ENCODE data around the gene ZCCHC8.
"Not testable (repeated sequence)": the region's sequence is repeated elsewhere in the genome, so short reads cannot be mapped to it uniquely, and the experiment has no call there.

ZCCHC8 gene

GRCh38 chr12:122506393-122506938 lies 5.7 kb upstream of the ZCCHC8 start:
- DNase-seq: no peak

- DNase-seq: no peak
These were observed 4.8 kb upstream of the ZCCHC8 start for GRCh38 chr12:122505419-122506051.

GRCh38 chr12:122503783-122504590 lies 3.3 kb upstream of the ZCCHC8 start:
- DNase-seq: no peak

GRCh38 chr12:122503147-122503751 lies 2.5 kb upstream of the ZCCHC8 start:
- DNase-seq: no peak

- no peak for DNase-seq
These were observed 807 bp upstream of the ZCCHC8 start for GRCh38 chr12:122501489-122501989.

- DNase-seq: peak; percentile 17
These were observed 594 bp downstream of the ZCCHC8 start for GRCh38 chr12:122499991-122500684.

- DNase-seq: no peak
These were observed 5.5 kb downstream of the ZCCHC8 start for GRCh38 chr12:122495258-122495657.

DNA sequence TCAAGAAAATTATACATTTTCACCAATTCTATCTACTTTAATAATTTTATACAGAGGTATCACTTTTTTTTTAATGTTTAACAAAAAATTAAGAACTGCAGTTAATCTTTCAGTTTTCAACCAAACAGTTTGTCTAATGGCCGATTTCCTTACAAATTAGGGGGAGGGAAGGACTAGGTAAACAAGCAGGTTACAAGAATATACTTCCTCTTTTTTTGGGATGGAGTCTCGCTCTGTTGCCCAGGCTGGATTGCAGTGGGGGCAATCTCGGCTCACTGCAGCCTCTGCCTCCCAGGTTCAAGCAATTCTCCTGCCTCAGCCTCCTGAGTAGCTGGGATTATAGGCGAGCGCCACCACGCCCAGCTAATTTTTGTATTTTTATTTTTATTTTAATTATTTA lies 7.5 kb downstream of the ZCCHC8 start:
- not testable (repeated sequence) for DNase-seq

DNA sequence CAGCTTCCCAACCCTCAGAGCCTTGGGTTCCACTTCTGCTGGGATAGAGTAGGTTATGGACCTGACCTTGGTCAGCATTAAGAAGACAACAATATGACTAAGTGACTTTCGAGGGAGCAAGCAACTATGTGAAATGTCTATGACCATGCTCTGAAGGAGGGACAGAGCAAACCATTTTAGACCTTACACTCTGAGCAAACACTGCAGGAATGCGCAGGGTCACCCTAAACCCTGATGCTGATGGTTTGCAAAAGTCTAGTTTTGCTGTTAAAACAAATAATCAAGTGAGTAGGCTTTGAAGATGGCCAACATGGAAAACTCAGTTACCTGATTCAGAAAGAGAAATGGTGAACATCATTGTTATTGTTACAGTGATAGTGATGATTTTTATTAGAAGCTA lies 8.7 kb downstream of the ZCCHC8 start:
- no peak for DNase-seq

GRCh38 chr12:122489038-122489437 lies 11.7 kb downstream of the ZCCHC8 start:
- no peak for DNase-seq

DNA sequence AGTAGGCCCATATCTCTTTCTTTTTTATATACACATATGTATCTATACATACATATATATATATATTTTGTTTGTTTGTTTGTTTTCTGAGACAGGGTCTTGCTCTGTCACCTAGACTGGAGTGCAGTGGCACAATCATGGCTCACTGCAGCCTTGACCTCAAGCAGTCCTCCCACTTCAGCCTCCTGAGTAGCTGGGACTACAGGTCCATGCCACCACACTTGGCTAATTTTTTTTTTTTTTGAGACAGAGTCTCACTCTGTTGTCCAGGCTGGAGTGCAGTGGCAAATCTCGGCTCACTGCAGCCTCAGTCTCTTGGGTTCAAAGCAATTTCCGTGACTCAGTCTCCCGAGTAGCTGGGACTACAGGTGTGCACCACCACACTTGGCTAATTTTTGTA lies 12.9 kb downstream of the ZCCHC8 start:
- not testable (repeated sequence) for DNase-seq

- DNase-seq: no peak
These were observed 13.8 kb downstream of the ZCCHC8 start for GRCh38 chr12:122486805-122487426.

GRCh38 chr12:122486360-122486759 lies 14.4 kb downstream of the ZCCHC8 start:
- DNase-seq: not testable (repeated sequence)

GRCh38 chr12:122484385-122484784 lies 16.3 kb downstream of the ZCCHC8 start:
- DNase-seq: not testable (repeated sequence)

GRCh38 chr12:122483969-122484368 lies 16.8 kb downstream of the ZCCHC8 start:
- DNase-seq: no peak

- no peak for DNase-seq
These were observed 18.9 kb downstream of the ZCCHC8 start for GRCh38 chr12:122481861-122482260.

GRCh38 chr12:122480753-122481152 lies 20.0 kb downstream of the ZCCHC8 start:
- no peak for DNase-seq

DNA sequence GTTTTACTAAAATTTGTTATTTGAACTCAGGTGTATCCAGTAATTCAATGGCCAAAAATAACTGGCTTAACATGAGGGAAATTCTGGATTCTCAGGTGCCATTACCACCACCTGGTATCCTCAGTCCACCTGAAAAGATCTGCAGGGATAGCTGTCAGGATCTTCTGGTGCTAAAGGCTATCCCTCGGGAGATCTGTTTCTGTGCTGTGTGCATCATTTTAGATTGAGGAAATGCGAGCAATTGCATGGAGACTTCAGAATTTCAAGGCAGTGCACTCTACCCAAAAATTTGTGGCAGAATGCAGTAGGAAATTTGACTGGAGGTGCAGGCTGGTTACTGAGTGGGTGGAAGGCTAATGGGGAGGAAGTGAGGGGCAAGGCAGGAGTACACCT lies 26.4 kb downstream of the ZCCHC8 start:
- DNase-seq: no peak

DNA sequence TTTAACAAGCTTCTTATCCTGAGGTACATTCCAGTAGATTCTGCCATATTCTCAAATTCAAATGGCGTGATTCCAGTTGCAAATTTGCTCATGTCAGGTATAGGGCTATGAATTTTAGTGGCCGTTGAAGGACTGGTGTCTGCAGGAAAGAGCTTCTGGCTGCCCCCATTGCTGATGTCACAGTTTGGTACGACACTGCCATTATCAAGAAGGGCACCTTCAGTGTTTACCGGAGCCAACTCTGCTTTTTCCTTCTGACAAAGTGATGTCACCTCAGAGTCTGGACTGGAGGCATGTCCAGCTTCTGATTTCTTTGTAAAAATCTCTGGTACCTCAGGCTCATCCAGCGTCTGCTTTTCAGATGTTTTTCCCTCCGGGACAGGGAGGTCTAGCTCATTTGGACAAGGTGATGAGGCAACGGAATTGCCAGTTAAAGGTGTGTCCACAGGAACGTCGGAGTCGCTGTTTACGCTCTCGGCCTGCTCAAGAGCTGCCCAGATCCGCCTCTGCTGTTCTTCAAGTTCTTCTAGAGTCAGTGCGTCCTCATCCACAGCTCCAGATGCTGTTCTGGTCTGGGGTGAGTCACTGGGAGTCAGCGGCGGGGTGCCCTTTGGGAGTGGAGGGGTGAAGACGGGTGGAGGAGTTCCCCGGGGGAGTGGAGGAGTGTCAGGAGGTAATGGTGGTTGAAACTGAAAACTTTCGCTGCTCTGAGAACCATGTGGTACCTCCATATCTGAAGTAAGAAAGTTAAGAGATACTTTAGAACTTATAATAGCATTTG lies 27.0 kb downstream of the ZCCHC8 start:
- no peak for DNase-seq

DNA sequence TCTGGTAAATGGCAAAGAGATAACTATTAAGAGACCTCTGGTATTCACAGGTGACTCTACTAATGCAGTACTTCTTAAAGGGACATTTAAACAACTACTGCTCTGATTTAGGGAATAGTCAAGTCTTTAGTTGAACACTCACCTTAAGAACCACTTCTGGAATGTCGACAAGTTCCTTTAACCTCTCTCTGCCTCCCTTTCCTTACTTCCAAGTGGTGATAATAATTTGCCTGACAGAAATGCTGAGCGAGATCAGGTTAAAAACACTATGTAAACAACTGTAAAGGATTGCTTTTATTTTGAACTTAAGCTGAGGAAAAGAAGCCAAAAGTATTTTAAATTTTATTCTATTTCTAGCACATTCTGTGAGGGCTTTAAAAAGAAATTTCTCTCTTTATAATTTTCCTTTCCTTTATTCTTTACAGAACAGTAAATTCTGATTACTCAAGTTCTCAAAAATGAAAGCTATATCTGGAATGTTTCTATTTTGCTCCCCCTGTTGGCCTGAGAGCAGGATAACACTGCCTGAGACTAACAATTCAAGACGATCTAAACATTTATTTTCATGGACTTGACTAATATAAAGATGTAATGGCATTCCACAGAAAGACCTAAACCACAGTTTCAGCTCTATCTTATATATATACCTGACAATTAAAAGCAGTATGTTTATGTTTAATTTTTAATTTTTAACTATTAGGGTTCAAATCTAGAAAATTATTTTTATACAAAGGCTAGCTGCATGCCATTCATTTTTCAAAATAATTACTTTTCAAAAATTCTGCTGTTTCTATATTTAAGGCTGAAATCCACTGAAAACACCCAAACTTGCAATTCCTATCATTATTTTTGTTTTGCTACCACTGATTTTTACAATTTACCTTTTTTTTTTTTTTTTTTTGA lies 29.2 kb downstream of the ZCCHC8 start:
- DNase-seq: no peak

All from effector CD4-positive, alpha-beta T cell (primary cell).